Brain pericyte (primary cell): Measurements from ENCODE around the gene ZNF792.
"Not testable (repeated sequence)": the region's sequence is repeated elsewhere in the genome, so short reads cannot be mapped to it uniquely, and the experiment has no call there.

Source experiments
- DNase-seq: peaks from one replicate; pipeline ENCODE4 v3.0.0-alpha.2; 2012; ENCODE audit warnings: low read depth, low spot score

Gene ZNF792

DNA sequence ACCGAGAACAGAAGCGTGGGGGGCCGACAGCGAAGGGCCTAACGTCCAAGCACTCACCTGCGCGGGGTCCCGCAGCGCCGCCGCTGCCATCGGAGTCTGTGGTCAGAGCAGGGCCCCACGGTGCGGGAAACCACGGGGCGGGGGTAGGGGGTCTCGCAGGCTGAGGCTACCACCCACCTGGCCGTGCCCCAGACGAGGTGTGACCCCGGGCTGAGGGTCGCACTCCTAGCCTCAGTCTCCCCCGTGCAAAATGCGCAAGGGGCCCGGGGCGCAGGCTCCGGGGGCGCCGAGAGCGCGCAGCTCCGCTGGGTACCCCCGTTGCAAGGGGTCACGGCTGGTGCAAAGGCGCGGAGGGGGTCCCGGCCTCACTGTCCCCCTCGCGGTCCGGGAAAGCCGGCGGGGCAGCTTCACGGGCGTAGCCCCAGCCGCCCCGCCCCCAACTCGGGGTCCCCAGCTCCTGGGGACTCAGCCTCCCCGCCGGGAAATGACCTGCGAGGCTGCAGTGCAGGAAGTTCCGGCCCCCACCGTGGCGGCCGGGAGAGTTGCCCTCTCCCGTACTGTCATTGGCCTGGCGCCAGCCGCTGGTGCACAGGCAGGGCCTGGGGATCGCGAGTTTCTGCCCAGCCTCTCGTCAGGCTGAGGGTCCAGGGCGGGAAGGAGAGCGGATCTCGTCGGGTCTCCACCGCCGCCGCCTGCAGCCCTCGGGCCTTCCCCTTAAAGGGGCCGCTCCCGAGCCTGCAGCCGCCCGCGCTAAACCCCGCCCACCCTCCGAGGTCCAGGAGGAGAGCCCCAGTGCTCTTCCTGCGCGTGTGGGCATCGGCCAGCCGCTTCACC is at the start of gene ZNF792:
TSS of gene ZNF792 (minus strand) at position 657 of the 834 bp plus-strand sequence. CDS start at position 90, 567 bp downstream.
- no peak for DNase-seq

DNA sequence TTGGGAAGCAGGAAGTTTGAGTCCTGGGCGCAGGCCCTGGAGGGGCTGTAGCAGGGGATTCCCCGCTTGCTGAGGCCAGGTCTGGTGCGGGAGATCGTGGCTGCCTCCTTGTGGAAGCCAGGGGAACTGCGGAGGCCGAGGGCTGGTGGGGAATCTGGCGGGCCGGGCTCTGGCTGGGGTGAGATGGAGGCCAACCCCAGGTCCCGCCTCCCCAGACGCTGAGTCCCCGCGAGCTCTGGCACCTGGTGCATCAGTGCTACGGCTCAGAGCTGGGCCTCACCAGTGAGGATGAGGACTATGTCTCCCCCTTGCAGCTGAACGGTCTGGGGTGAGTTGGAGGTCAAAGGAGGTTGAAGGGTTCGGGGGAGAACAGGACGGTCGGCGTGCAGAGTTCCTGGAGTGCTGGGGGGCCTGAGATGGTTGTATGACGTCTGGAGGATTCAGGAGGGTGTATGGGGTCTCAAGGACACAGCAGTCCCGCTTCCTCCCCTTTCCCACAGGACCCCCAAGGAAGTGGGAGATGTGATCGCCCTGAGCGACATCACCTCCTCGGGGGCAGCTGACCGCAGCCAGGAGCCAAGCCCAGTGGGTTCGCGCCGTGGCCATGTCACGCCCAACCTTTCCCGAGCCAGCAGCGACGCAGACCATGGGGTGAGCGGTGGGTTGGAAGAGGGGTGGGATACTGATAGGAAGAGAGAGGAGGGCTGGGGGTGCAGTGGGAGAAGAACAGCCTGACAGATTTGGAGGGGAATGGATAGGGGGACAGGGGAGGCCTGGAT is 49.2 kb upstream of the ZNF792 start:
- DNase-seq, result no peak

DNA sequence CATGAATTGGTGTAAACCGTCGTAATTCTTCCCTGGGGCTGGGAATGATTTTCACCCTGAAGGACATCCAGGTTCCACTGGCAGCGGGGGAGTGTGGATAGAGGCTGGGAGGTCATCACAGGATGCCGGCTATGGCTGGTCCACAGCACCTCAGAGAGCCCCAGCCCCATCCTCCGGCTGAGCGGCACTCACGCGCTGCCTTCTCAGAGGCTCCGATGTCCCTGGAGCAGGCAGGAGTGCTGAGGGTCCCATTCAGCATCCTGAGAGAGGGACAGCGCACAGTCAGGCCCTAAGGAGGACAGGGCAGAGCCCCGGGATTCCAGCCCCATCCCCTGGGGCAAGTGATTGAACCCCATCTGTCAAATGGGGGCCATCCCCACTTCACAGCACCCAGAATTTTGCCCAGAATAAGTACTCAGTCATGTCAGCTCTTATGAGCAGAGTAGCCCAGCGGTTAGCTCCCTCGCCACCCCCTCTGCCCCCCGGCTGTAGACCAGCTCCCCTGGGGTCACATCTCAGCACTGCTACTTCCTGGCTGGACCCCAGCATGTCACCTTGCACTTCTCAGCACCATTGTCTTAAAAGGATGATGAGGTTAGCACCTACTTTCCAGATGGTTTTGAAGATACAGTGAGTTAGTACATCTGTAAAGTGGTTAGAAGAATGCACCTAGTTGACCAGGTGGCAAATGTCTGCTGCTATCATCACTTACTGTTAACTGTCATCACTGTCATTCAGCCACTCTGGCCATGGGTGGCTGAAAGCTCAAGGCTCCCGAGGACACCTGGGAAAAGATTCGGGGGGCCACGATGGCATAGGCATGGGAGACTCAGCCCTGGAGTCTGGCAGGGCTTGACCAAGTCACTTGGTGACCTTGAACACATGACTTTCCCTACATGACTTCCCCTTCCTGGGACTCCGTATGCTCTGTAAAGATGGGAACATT is 48.0 kb upstream of the ZNF792 start:
- DNase-seq, result no peak

DNA sequence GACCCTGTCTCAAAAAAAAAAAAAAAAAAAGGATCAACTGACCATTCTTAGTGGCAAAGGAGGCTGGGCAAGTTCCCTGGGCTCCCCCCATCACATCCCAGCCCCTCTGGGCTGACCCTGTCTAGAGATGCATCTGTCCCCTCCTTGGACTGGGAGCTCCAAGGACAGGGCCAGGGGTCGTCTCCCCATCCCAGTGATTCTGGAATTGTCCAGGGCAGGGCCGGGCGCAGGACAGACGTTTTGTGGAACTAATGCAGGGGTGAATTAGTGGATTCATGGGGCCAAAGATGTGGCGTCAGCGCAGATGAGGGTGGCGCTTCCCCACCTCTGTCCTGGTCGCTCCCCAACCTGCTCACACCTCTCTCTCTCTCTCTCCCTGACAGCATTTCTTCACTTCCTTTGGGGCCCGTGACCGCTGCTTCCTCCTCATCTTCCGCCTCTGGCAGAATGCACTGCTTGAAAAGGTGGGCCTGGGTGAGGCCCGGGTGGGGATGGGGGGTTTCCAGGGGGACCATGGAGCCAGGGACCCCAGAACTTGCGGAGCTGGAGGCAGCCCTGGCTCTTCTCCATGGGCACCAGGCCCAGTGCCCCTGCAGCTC is 47.2 kb upstream of the ZNF792 start:
- DNase-seq, result no peak

- no peak for DNase-seq
Observed at GRCh38 chr19:35009424-35010415, 45.7 kb upstream of the ZNF792 start.

DNA sequence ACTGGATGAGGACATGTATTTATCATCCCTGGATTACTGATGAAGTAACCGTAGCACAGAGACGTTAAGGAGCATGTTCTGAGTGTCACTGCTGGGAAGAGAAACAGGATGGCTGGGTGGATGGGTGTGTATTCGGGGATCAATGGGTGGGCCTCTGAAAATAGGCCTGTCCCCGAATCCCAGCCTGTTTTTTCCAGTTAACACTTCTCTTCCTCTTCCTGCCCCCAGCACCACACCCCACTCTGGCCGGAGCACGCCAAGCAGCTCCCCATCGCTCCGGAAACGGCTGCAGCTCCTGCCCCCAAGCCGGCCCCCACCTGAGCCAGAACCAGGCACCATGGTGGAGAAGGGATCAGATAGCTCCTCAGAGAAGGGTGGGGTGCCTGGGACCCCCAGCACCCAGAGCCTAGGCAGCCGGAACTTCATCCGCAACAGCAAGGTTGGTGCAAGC is 44.9 kb upstream of the ZNF792 start:
- DNase-seq, result no peak

- not testable (repeated sequence) for DNase-seq
Observed at GRCh38 chr19:35007427-35007826, 43.4 kb upstream of the ZNF792 start.

DNA sequence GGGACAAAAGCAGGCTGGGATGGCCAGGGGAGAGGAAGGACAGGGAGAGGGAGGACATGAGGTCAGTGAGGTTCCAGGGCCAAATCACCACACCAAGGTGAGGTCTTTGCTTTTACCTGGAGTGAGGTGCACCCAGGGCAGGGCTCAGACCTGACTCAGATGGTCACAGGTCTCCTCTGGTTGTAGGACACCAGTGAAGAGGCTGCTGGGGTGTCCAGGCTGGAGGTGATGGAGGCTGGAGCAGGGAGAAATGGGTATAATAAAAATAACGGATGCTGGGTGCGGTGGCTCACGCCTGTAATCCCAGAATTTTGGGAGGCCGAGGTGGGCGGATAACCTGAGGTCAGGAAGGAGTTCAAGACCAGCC is 43.0 kb upstream of the ZNF792 start:
- no peak for DNase-seq

GRCh38 chr19:35006342-35006998 is 42.4 kb upstream of the ZNF792 start:
- DNase-seq, result no peak

- not testable (repeated sequence) for DNase-seq
Observed at GRCh38 chr19:35006007-35006341, 41.9 kb upstream of the ZNF792 start.

- no peak for DNase-seq
Observed at GRCh38 chr19:35005256-35005977, 41.4 kb upstream of the ZNF792 start.

GRCh38 chr19:35004517-35005255 is 40.7 kb upstream of the ZNF792 start:
- no peak for DNase-seq

GRCh38 chr19:35002037-35002535 is 38.1 kb upstream of the ZNF792 start:
- no peak for DNase-seq

GRCh38 chr19:35000647-35001501 is 36.8 kb upstream of the ZNF792 start:
- no peak for DNase-seq

- no peak for DNase-seq
Observed at GRCh38 chr19:35000338-35000646, 36.3 kb upstream of the ZNF792 start.

DNA sequence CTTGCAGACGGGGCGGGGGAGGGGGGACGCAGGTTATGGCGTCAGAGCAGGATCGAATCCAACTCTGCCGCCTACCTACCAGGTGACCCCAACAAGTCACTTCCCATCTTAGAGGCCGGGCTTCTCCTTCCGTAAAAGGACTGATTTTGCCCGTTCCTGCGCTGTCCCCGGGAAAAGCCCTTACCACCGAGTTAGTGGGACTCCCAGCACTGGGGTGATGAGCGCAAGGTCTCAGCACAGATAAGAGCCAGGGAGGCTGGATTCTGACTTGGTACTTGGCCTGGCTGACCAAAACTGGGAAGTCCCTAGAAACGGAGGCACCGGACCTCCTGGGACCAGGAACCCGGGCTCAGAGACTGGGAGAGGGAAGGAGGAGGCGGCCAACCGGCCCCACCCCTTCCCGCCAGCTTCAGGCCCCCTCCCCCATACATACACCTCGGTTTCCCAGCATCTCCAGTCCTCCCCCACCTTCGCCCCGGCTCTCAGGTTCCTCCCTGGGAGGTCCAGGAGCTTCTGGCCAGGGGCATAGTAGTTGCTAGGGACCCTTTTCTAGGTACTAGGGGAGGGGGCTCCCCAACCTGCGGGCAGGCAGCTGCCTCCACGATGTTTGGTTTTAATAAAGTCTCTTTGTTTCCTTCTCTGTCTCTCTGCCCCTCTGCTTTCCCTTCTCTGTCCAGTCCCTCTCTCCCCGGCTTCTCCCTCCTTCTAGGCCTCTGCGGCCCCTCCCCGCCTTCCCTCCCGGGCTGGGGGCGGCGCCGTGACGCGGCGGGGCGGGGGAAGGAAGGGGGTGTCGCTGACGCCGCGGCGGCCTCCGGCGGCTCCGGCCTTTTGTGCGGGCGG is 35.7 kb upstream of the ZNF792 start, which contains the start of gene GRAMD1A:
TSS of gene GRAMD1A (plus strand) at position 826 of the 840 bp plus-strand sequence. CDS start 156 bp downstream, outside the sequence.
- peak; percentile 49 for DNase-seq
